ES-I3 (cell line): ENCODE measurements around the gene SYP.

Source experiments
- H3K36me3 ChIP-seq: 2 replicates; pipeline ENCODE4 v1.6.1; 2013; ENCODE audit warnings: mild to moderate bottlenecking, low read length, control low read depth, moderate library complexity; ENCODE audit not compliant: insufficient read depth
- H3K4me1 ChIP-seq: 2 replicates; pipeline ENCODE4 v1.6.1; 2013; ENCODE audit warnings: mild to moderate bottlenecking, control low read depth, low read length; ENCODE audit not compliant: insufficient read depth
- H3K9ac ChIP-seq: 2 replicates; pipeline ENCODE4 v1.6.1; 2013; ENCODE audit warnings: low read depth, mild to moderate bottlenecking, low read length, moderate library complexity
- H3K9me3 ChIP-seq: 2 replicates; pipeline ENCODE4 v1.6.1; 2013; ENCODE audit warnings: mild to moderate bottlenecking, low read length, moderate library complexity; ENCODE audit not compliant: control insufficient read depth, insufficient read depth

The SYP gene

DNA sequence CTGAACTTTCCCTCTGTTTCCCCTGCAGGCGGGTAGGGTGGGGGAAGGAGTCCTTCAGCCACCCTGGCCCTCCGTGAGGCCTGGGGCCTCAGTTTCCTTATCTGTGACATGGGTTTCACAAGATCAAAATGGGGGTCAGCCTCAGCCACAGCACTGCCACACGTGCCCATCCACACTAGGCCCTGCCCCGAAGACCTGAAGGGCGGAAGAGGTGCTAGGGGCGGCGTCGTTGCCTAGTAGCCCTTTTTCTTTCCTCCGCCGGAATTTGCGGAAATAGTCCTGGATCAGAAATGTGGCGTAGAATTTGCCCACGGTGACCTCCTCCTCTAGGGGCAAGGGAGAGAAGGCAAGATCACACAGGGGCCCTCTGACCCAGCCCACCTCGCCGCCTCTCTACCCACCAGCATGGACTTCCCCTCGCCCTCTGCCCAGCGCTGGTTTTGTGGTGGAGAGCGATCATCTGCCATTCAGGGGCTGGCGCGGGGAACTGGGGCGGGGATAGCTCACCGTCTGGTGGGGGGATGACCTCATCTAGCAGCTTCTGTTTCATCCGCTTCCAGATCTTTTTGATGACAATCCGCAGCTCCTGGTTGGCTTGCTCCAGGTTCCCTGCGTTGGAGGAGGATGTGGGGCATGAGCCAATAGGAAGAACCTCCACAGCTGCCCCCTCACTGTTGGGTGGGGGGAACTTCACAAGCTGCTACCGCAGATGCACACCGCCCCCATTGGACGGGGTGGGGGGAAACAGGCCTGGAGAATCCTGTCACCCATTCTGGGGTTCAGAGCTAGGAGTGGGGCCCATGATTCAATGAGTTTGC lies 9.7 kb upstream of the SYP start:
- Histone ChIP-seq H3K4me1 (peaks cover 8% of the 10 kb centered on the region; the same call in 1 of the 2 replicates), H3K36me3 (no peaks in the 10 kb centered on the region), H3K9ac (peak overlapping the region; percentile 53), H3K9me3 (no peaks in the 10 kb centered on the region)

DNA sequence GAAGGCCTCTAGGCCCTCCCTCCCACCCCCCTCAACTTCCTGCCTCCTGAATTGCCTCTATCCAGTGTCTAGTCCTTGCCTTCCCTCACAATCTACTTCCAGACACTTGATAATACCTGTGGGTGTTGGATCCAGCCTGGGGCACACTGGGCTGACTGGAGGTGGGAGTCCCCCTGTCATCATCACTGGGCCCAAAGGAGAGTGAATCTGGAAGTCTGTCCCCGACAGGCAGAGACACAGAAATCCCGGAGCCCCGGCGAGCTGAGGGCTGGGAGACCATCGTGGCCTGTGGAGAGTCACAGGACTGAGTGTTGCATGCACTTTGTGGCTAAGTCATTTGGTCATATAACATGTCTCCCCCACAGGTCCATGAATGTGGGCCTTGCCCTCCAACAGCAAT lies 8.4 kb upstream of the SYP start:
- Histone ChIP-seq H3K4me1 (peaks cover 8% of the 10 kb centered on the region; the same call in 1 of the 2 replicates), H3K36me3 (no peaks in the 10 kb centered on the region), H3K9me3 (no peaks in the 10 kb centered on the region), H3K9ac (no peak overlapping the region)

DNA sequence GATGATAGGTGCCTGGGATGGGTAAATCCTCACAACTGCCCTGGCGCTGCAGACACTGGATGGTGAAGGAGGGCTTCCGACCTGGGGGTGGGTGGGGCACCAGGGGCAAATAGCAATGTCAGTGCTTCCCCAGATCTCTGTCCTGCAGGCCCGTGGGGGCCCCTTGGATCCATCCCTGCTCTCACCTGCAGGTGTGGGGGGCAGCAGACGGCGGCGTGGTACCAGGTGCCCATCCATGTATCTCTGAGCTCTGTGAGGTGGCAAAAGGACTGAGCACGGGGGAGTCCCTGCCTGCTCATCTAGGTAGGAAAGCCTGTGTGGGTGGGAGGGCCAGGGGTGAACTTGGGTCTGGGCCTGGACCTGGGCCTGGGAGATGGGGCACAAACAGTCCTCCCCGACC lies 6.5 kb upstream of the SYP start:
- Histone ChIP-seq H3K9ac (no peak overlapping the region), H3K36me3 (no peaks in the 10 kb centered on the region), H3K9me3 (no peaks in the 10 kb centered on the region), H3K4me1 (peaks cover 8% of the 10 kb centered on the region; the same call in 1 of the 2 replicates)

DNA sequence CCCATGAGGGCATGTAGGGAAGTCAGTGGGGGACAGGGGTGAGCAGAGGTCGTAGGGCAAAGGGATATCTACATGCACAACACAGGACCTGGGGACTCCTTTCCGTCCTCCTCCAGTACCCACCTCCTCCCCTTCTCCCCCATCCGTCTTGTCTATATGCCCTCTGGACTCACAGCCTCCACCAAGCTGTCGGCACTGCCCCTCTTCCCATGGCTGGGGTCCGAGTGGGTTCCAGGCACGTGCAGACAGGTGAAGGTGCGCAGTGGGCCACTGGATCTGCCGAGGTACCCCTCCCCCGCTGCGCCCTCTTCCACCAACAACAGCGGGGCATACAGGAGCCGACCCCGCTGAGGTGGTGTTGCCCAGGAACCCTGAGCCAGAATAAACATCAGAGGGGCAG lies 5.5 kb upstream of the SYP start:
- H3K4me1 ChIP-seq = peaks cover 10% of the 10 kb centered on the region; the same call in 1 of the 2 replicates
- H3K9ac ChIP-seq = no peak overlapping the region
- no peaks in the 10 kb centered on the region for H3K9me3 ChIP-seq
- H3K36me3 ChIP-seq = no peaks in the 10 kb centered on the region

DNA sequence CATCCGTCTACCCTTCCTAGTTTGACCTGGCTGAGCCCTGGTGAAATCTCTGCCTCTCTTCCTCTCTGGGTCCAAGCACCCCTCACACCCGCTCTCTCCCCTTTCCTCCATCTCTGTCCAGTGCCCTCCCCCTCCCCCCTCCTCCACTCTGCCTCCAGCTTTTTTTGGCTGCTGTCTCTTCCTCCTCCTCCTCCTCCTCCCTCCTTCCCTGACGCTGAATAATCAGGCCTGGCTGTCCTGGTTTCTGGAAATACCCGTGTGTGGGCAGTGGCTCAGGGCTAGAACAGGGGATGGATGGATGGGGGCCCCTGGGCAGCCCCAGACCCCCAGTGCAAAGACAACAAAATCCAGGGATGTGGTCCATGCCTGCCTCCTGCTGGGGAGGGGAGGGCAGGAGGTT lies 4.7 kb upstream of the SYP start:
- Histone ChIP-seq H3K4me1 (peaks cover 10% of the 10 kb centered on the region; the same call in 1 of the 2 replicates), H3K9me3 (no peaks in the 10 kb centered on the region), H3K36me3 (no peaks in the 10 kb centered on the region), H3K9ac (no peak overlapping the region)

DNA sequence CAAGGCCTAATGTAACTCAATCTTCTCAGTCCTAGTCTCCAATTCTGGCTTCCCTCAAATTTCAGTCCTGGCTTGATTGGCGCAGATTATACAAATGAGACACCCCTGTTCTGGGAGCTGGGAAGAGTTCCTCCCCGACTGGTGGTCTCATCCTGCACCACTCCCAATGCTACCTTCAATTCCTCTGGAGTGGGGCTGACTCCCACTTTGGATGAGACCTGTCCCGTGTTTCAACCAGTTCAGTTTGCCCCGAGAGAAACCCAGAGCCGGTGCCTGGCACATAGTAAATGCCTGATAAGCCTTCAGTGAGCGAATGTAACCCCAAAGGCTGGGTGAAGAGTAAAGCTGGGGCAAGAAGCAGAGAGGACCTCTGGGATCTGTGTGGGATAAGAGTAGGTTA lies 4.0 kb upstream of the SYP start:
- H3K36me3 ChIP-seq = no peaks in the 10 kb centered on the region
- no peaks in the 10 kb centered on the region for H3K9me3 ChIP-seq
- peaks cover 4% of the 10 kb centered on the region; the same call in 1 of the 2 replicates for H3K4me1 ChIP-seq
- H3K9ac ChIP-seq = no peak overlapping the region

DNA sequence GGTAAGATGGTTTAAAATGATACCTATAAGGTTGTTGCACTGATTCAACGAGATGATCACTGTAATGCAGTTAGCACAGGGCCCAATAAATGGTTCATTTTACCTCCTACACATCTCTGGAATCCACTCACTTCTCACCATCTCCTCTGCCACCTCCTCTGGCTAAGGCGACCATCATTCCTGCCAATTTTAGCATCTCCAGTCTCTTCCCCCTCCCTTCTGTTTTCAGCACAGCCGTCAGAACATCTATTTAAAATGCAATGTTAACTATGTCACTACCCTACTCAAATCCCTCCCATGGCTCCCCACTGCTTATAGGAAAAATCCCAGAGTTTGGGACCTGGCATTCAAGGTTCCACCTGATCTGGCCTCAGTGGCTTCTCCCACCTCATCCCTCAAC lies 3.5 kb upstream of the SYP start:
- Histone ChIP-seq H3K4me1 (peaks cover 2% of the 10 kb centered on the region; the same call in 1 of the 2 replicates), H3K9ac (no peak overlapping the region), H3K36me3 (no peaks in the 10 kb centered on the region), H3K9me3 (no peaks in the 10 kb centered on the region)

DNA sequence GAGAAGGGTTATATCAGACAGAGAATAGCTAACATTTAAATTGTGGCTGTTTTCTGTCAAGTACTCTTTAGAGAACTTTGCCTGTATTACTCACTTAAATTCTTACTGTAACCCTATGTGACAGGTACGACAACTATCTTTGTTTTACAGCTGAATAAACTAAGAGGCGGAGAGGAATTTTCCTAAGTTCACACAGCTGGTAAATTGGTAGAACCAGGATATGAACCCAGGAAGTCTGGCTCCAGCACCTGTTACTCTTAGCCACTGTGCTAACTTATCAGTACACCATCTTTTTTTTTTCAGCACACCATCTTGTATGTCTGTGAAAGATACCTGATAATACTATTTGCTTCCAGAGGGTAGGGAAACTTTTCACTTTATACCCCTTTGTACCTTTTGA lies 2.0 kb upstream of the SYP start:
- Histone ChIP-seq H3K9ac (no peak overlapping the region), H3K9me3 (no peaks in the 10 kb centered on the region), H3K4me1 (peaks cover 9% of the 10 kb centered on the region), H3K36me3 (no peaks in the 10 kb centered on the region)

DNA sequence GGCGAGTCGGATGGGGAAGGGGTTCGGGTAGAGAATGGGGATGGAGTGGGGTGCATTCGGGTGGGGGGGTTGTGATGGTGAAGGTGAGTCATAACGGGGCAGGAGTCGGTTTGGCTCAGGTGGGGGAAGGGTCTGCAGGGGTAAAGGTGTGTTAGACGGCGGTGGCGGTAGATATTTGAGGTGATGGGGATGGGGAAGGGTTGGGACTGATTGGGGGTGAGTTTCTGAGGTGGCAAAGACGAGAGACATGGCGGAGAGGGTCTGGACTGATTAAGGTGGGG lies 738 bp downstream of the SYP start:
- peaks cover 9% of the 10 kb centered on the region for H3K4me1 ChIP-seq
- peak overlapping the region; percentile 54; the same call in 1 of the 2 replicates for H3K9ac ChIP-seq
- no peaks in the 10 kb centered on the region for H3K9me3 ChIP-seq
- H3K36me3 ChIP-seq = no peaks in the 10 kb centered on the region

DNA sequence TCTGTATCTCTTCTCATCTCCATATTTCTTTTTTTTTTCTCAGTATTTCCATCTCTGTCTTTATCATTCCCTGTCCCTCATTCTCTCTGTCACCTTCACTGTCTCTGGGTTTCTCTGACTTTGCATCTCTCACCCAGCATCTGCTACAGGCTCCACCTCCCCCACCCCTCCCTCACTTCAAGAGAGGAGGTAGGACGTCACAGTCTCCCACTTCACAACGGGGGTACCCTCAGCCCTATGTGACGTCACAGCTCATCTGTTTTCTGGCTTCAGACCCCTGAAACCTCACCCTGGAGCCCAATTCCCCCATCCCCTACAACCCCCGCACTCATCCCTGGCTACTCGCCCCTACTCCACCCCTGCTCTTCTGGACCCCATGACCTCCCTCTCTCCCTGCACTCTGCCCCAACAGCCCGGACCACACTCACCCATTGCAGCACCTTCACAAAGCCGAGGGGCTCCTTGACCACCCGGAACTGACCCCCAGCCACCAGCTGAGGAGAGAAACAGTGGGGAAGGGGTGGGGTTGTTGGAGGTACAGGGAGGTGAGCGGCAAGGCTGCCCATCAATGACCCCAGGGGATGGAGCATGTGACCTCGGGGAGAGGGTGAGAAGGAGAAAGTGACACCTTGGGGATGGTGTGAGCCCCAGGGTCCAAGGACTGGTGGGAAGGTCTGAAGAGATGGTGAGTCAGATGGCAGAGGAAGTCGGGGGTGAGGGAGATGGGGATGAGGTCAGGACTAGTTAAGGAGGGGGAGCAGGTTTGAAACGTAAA lies 1.3 kb downstream of the SYP start:
- no peaks in the 10 kb centered on the region for H3K36me3 ChIP-seq

DNA sequence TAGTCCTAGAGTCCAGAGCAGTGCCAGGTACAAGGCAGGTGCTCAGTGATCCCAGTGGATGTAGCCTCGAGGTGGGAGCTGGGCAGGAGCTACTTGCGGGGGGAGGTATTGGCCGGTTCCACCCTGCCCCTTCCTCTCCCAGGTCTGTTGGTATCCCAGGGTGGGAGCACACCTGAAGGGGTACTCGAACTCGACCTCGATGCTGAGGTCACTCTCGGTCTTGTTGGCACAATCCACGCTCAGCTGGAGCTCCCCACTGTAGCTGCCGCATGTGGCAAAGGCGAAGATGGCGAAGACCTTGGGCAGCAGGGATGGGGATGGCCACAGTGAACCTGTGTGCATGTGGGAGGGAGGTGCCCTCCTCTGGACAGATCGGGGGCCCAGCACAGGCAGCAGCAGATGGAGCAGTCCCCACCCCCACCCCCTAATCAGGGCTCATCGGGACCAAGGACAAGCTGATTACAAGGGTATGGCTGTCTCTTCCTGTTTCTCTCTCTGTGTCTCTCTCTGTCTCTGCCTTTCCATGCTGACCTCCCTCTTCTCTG lies 2.4 kb downstream of the SYP start:
- Histone ChIP-seq H3K9ac (no peak overlapping the region), H3K9me3 (no peaks in the 10 kb centered on the region), H3K36me3 (no peaks in the 10 kb centered on the region), H3K4me1 (peaks cover 9% of the 10 kb centered on the region)

More for the DNA sequence above, 1.3 kb downstream of the SYP start:
- no peaks in the 10 kb centered on the region for H3K9me3 ChIP-seq
- H3K4me1 ChIP-seq = peaks cover 9% of the 10 kb centered on the region
- H3K9ac ChIP-seq = peak overlapping the region; percentile 54; the same call in 1 of the 2 replicates

DNA sequence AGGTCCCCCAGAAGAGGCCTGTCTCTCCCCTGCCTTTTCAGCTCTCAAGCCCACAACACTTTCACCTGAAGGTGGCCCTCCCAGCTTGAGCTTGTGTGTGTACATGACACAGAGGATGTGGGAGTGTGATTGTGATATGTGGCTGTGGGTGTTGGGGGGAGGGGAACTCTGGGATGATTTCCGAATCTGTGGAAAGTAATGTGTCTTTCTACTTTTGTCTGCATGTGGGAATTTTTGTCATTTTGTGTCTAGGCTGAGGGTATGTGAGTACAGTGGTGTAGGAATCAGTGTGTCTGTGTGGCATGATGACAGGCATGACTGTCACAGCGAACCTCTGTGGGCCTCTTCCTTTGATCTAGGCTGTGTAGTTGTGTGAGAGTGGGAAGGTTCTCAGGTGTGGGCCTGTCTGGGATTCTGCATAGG lies 6.4 kb downstream of the SYP start:
- peaks cover 7% of the 10 kb centered on the region for H3K4me1 ChIP-seq
- no peaks in the 10 kb centered on the region for H3K36me3 ChIP-seq
- H3K9me3 ChIP-seq = no peaks in the 10 kb centered on the region
- H3K9ac ChIP-seq = no peak overlapping the region

DNA sequence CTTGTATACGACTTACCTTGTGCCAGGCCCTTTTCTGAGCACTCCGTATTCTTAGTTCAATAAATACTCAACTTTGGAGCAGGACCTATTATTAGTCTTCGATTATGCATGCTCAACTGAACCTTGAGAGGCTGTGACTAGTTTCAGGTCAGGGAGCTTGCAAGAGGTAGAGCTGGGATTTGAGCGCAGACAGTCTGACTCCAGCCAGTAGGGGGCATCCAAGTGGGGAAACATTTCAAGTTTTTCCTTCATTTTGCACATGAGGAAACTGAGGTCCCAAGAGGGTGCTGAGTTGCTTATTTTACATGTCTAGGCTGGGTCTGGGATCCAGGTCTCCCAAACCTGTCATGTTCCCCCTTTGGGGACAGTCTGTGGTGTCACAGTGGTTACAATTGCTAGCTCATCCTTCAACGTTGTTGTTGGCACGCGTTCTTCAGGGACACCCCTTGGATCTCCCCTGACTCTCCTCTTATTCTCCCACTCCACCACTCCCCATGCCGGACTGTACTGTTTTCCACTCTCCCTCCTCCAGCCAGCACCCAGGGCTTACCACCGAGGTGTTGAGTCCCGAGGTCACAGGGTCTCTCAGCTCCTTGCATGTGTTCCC lies 7.2 kb downstream of the SYP start:
- peaks cover 5% of the 10 kb centered on the region for H3K4me1 ChIP-seq

DNA sequence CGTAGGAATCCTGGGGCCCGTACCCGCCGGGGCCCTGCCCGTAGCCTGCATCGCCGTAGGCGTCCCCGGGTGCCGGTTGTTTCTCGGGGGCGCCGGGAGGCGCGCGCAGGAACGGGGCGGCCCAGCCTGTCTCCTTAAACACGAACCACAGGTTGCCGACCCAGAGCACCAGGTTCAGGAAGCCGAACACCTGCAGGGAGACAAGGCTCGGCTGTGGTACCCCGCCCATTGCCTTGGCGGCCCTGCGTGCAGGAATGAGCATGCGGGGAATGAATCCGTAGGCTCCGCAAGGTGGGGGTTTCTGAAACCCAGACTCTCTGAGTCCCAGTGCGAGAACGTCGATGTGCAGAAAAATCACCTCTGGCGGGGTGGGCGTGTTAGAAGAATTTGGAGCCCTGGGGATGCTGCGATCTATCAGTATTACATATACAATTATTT lies 8.4 kb downstream of the SYP start:
- no peaks in the 10 kb centered on the region for H3K9me3 ChIP-seq
- H3K36me3 ChIP-seq = no peaks in the 10 kb centered on the region
- H3K4me1 ChIP-seq = peaks cover 8% of the 10 kb centered on the region; the same call in 1 of the 2 replicates
- peak overlapping the region; percentile 69 for H3K9ac ChIP-seq

More for the DNA sequence above, 7.2 kb downstream of the SYP start:
- Histone ChIP-seq H3K9me3 (no peaks in the 10 kb centered on the region), H3K9ac (no peak overlapping the region), H3K36me3 (no peaks in the 10 kb centered on the region)
